Pancreas (tissue), 10 donors: ENCODE results near the gene GRB10. TPM values are rescaled to one million over a fixed set of nuclear protein-coding genes. Genes with fewer than 3 reads are reported as not detected.

Experiments
- ATAC-seq, 4 donors: fragments of 200-7000 bp; cut with Tn5 transposase; one replicate each; pipeline versions ENCODE4 v1.8.0 to v1.9.1; 2020; ENCODE audit warnings: mild to moderate bottlenecking in 4 of 4, moderate library complexity in 4 of 4
- DNase-seq, 6 donors: peaks; one replicate each; pipeline ENCODE4 v3.0.0-alpha.2; 2020
- FAIRE-seq: peaks from 2 replicates; lab custom pipeline; 2012; peaks lifted over from hg19 to GRCh38; lab: Jason Lieb, UNC
- H3K27ac ChIP-seq, 4 donors: fragments of 200-600 bp; sonication (generic); 1 replicate in 3 of 4; 2 replicates in 1 of 4; pipeline versions ENCODE4 v1.5.0 to v1.8.0; 2020
- H3K27me3 ChIP-seq, 4 donors: fragments of 200-600 bp; one replicate each; pipeline ENCODE4 v1.8.0; 2021
- H3K36me3 ChIP-seq, 3 donors: fragments of 200-600 bp; sonication (generic) in 1 of 3; one replicate each; pipeline versions ENCODE4 v1.5.0 to v1.8.0; 2020 to 2021
- H3K4me1 ChIP-seq, 3 donors: fragments of 200-600 bp; one replicate each; pipeline ENCODE4 v1.8.0; 2021
- H3K4me3 ChIP-seq, 4 donors: fragments of 200-600 bp; sonication (generic) in 2 of 4; one replicate each; pipeline versions ENCODE4 v1.5.0 to v1.8.0; 2020 to 2021
- H3K9me3 ChIP-seq, 4 donors: fragments of 200-600 bp; one replicate each; pipeline ENCODE4 v1.8.0; 2021
- WGBS, 2 donors: extraction: QIAGEN DNeasy Blood & Tissue Kit; methylation state at CpG; one replicate each; pipeline ENCODE4 v1.1.7; 2013; 5-methylcytosine and 5-hydroxymethylcytosine counted together
- intact Hi-C, 3 donors: fragments of 100-400 bp; cut with DNase I; formaldehyde crosslinking; loops; one replicate each; pipeline versions ENCODE4 v1.11.1 to v1.14.2; 2022
- polyA plus RNA-seq, 2 donors: library from polyadenylated mRNA; stranded (reverse); fragments of 200-250 nt; gene quantifications; one replicate each; pipeline ENCODE4 v1.2.3, GENCODE V29; 2013
- total RNA-seq, 6 donors: library from RNA; stranded (reverse); fragmentation: NEBNext Ultra II Directional in 4 of 6; extraction: Animal tissue kit (Norgen Biotek cat#: 25700) in 4 of 6; gene quantifications; one replicate each; pipeline versions ENCODE4 v1.2.1 to v1.2.4, GENCODE V29; 2021 to 2023
- TF ChIP-seq, protein P1 (sequence below), 4 donors: fragments of 200-600 bp; sonication (generic) in 3 of 4; IDR thresholded peaks; one replicate each; pipeline versions ENCODE4 v1.5.0 to v1.8.0; 2021; ENCODE audit warnings: antibody characterized with exemption in 4 of 4
- donor health status: healthy with polysubstance abuse.
- donor health status: DM: no; HTN: no; CAD: no; lungs with moderate emphysema.
- donor health status: DM: no; HTN: no; CAD: no.
- donor health status: control.
- donor health status: control.
- donor health status: Bipolar disorder and iron deficiency.
- donor health status: DM: yes; HTN: yes; CAD: no.
- donor health status: DM: no; HTN: no; CAD: no.
- donor health status: DM: no; HTN: no; CAD: no.
- donor health status: DM: yes; HTN: yes; CAD: no.

GRB10 gene
- total and polyA plus RNA-seq, 8 donors, result 69.9 to 199 (median 133) TPM

DNA sequence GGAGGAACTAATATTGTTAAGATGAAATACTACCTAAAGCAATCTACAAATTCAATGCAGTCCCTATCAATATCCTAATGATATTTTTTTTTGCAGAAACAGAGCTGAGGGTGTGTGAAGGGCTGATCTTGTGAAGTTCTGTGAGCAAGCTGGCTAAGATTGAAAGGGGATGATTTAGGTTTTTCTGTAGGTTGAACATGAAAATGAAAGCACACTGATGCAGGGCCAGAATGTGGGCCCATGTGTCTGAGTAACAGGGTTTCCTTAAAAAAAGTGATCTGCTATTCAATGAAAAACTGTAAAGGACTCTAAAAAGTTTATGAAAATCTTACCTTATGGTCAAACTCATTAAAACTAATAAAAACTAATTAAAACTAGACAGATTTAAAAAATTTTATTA lies 47.4 kb downstream of the GRB10 start:
- no peaks in the 10 kb centered on the region for H3K9me3 ChIP-seq
- TF ChIP-seq, protein P1, sequence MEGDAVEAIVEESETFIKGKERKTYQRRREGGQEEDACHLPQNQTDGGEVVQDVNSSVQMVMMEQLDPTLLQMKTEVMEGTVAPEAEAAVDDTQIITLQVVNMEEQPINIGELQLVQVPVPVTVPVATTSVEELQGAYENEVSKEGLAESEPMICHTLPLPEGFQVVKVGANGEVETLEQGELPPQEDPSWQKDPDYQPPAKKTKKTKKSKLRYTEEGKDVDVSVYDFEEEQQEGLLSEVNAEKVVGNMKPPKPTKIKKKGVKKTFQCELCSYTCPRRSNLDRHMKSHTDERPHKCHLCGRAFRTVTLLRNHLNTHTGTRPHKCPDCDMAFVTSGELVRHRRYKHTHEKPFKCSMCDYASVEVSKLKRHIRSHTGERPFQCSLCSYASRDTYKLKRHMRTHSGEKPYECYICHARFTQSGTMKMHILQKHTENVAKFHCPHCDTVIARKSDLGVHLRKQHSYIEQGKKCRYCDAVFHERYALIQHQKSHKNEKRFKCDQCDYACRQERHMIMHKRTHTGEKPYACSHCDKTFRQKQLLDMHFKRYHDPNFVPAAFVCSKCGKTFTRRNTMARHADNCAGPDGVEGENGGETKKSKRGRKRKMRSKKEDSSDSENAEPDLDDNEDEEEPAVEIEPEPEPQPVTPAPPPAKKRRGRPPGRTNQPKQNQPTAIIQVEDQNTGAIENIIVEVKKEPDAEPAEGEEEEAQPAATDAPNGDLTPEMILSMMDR (IDR thresholded peaks at IDR 0.05), result no peak
- DNase-seq (no peak), FAIRE-seq (no peak), ATAC-seq (no peak)
- H3K4me3 ChIP-seq, result no peak overlapping the region
- H3K36me3 ChIP-seq, result no peaks in the 10 kb centered on the region
- intact Hi-C loops, result no loop called here
- H3K27ac ChIP-seq, result no peak overlapping the region
- peaks cover 57 to 67% (median 65%) of the 10 kb centered on the region in 3 donors for H3K4me1 ChIP-seq
- no peaks in the 10 kb centered on the region for H3K27me3 ChIP-seq

GRCh38 chr7:50734246-50734645 lies 48.5 kb downstream of the GRB10 start:
- H3K4me1 ChIP-seq, result peaks cover 47 to 59% (median 56%) of the 10 kb centered on the region in 3 donors
- H3K27ac ChIP-seq, result peak overlapping the region in 2 of 4 donors; percentile 52 to 74
- no peak overlapping the region for H3K4me3 ChIP-seq
- intact Hi-C loops, result no loop called here
- H3K27me3 ChIP-seq, result no peaks in the 10 kb centered on the region
- H3K36me3 ChIP-seq, result no peaks in the 10 kb centered on the region
- FAIRE-seq (no peak), DNase-seq (peak in 1 of 6 donors; percentile 11), ATAC-seq (no peak)
- no peaks in the 10 kb centered on the region for H3K9me3 ChIP-seq
- TF ChIP-seq, protein P1 (IDR thresholded peaks at IDR 0.05), result no peak
- WGBS, 2 donors, result 88 to 90% methylated on average over 8 of the region's 8 CpGs

DNA sequence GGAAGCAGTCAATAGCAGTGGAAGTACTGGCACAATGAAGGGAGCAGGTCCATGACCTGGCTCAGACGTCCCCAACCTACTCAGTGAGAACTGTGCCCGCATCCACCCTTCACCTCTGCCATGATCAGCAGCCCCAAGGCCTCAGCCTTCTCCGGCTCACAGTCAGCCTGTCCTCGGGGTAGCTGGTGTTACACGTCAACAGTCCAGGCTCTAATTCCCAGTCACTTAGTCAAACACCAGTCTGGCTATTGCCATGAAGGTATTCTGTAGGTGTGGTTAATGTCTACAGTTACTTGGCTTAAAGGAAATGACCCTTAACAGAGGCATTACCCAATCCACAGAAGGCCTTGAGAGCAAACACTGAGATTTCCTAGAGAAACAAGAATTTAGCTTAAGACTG lies 49.1 kb downstream of the GRB10 start:
- ATAC-seq (peak; percentile 77 to 81 (median 80)), DNase-seq (peak in 3 of 6 donors; percentile 55 to 60 (median 55)), FAIRE-seq (no peak)
- H3K4me3 ChIP-seq, result no peak overlapping the region
- intact Hi-C loops, result no loop called here
- peak overlapping the region in 2 of 4 donors; percentile 52 to 74 for H3K27ac ChIP-seq
- H3K4me1 ChIP-seq, result peaks cover 41 to 56% (median 54%) of the 10 kb centered on the region in 3 donors
- TF ChIP-seq, protein P1 (IDR thresholded peaks at IDR 0.05), result no peak
- H3K9me3 ChIP-seq, result no peaks in the 10 kb centered on the region
- no peaks in the 10 kb centered on the region for H3K27me3 ChIP-seq
- H3K36me3 ChIP-seq, result no peaks in the 10 kb centered on the region
- WGBS, 2 donors, result 33 to 38% methylated on average over 5 of the region's 5 CpGs

DNA sequence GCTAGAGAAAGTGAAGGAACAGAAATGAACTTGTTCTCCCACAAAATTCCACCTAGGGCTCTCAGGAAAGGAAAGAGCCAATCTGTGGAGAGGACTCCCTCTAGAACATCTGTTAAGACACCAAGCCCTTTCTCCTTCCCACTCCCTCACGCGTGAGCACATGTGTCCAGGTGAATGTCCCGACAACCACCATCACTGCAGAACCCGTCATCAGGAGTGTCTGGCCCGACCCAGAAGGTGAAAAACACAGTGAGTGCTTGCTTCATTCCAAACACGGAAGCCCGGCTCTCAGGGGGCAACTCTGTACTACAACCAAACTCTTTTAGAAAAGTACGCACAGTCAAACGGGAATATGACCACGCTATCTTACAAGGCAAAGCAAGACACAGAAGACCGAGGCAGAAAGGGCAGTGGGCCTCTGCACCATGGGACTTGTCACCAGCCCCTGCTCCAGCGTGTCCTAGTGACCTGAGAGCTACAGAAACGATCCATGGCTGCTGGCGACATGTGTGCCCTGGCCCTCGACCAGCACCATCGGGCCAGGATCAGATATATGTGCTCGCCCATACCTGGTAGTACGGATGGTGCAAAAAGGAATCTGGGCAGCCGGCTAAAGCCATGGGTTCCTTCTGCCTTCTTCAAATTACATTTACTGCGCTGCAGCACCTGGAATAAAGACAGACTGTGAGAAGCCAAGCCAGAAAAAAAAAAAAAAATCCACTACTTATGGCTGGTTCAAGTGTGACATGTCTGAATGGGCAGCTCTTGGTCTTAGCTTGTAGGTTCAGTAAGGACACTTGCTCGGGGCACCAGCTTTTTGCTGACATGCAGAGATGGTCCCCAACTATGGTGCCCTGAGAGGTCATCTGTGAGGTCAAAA lies 50.8 kb downstream of the GRB10 start:
- Histone ChIP-seq H3K4me3 (no peak overlapping the region), H3K9me3 (no peaks in the 10 kb centered on the region), H3K27ac (peak overlapping the region in 1 of 4 donors; percentile 74), H3K4me1 (peaks cover 45 to 63% (median 63%) of the 10 kb centered on the region in 3 donors), H3K27me3 (no peaks in the 10 kb centered on the region), H3K36me3 (no peaks in the 10 kb centered on the region)
- FAIRE-seq (no peak), DNase-seq (peak in 3 of 6 donors; percentile 13 to 56 (median 38)), ATAC-seq (peak; percentile 23 to 65 (median 30))
- TF ChIP-seq, protein P1 (IDR thresholded peaks at IDR 0.05), result no peak
- WGBS, 2 donors, result 59 to 64% methylated on average over 21 of the region's 21 CpGs
- intact Hi-C loops, result no loop called here
